CD4-positive, alpha-beta memory T cell (primary cell): ENCODE data around the gene HGD. TPM values are rescaled to one million over a fixed set of nuclear protein-coding genes. Genes with fewer than 3 reads are reported as not detected.
A peak's percentile ranks its signal among the peaks of the same experiment; 100 is the strongest.
"Not testable (repeated sequence)": the region's sequence is repeated elsewhere in the genome, so short reads cannot be mapped to it uniquely, and the experiment has no call there.

Experiments
- CTCF ChIA-PET: fragments of 350-600 bp; sonication (Branson Sonifier 250); formaldehyde crosslinking; loops from one replicate; lab custom pipeline; 2021; ENCODE audit warnings: inconsistent platforms; ENCODE audit not compliant: partially characterized antibody; lab: Charles Lee
- POLR2A ChIA-PET: fragments of 350-600 bp; sonication (Branson Sonifier 250); formaldehyde crosslinking; loops from one replicate; lab custom pipeline; 2021; ENCODE audit not compliant: partially characterized antibody; lab: Charles Lee
- DNase-seq, 5 donors: peaks; one replicate each; pipeline versions ENCODE4 v3.0.0 to v3.0.0-alpha.2; 2020 to 2022; ENCODE audit warnings: mixed read lengths in 1 of 5
- H3K27ac ChIP-seq: one replicate; pipeline ENCODE4 v1.7.0; 2013; ENCODE audit warnings: low read depth, low read length
- H3K27me3 ChIP-seq: 2 replicates; pipeline ENCODE4 v1.7.0; 2013; ENCODE audit warnings: mild to moderate bottlenecking, low read length, moderate library complexity; ENCODE audit not compliant: insufficient read depth
- H3K36me3 ChIP-seq: 2 replicates; pipeline ENCODE4 v1.7.0; 2013; ENCODE audit warnings: mild to moderate bottlenecking, low read length, moderate library complexity; ENCODE audit not compliant: insufficient read depth
- H3K4me1 ChIP-seq: 2 replicates; pipeline ENCODE4 v1.7.0; 2013; ENCODE audit warnings: mild to moderate bottlenecking, low read length, moderate library complexity; ENCODE audit not compliant: insufficient read depth
- H3K4me3 ChIP-seq, 2 donors: one replicate each; pipeline ENCODE4 v1.7.0; 2013; ENCODE audit warnings: low read length in 2 of 2, mild to moderate bottlenecking in 1 of 2
- H3K9me3 ChIP-seq, 2 donors: one replicate each; pipeline ENCODE4 v1.7.0; 2013; ENCODE audit warnings: low read length in 2 of 2, control low read depth in 1 of 2; ENCODE audit not compliant: control insufficient read depth in 1 of 2
- H3K27ac Mint-ChIP-seq, 7 donors: one replicate each; pipeline ENCODE4 v1.8.0; 2020 to 2021; ENCODE audit warnings: mixed read lengths in 7 of 7, mild to moderate bottlenecking in 6 of 7, inconsistent platforms in 3 of 7, moderate library complexity in 3 of 7
- H3K27me3 Mint-ChIP-seq, 2 donors: one replicate each; pipeline ENCODE4 v1.8.0; 2020 to 2021; ENCODE audit warnings: mixed read lengths in 2 of 2
- H3K36me3 Mint-ChIP-seq, 2 donors: one replicate each; pipeline ENCODE4 v1.8.0; 2020 to 2021; ENCODE audit warnings: mixed read lengths in 2 of 2, inconsistent platforms in 1 of 2, mild to moderate bottlenecking in 1 of 2
- H3K4me1 Mint-ChIP-seq, 4 donors: one replicate each; pipeline ENCODE4 v1.8.0; 2020 to 2021; ENCODE audit warnings: mixed read lengths in 4 of 4, mild to moderate bottlenecking in 1 of 4
- H3K4me3 Mint-ChIP-seq, 8 donors: one replicate each; pipeline ENCODE4 v1.8.0; 2020 to 2021; ENCODE audit warnings: mixed read lengths in 8 of 8, mild to moderate bottlenecking in 7 of 8, moderate library complexity in 6 of 8, inconsistent platforms in 3 of 8
- H3K9me3 Mint-ChIP-seq, 8 donors: one replicate each; pipeline ENCODE4 v1.8.0; 2020 to 2021; ENCODE audit warnings: mixed read lengths in 8 of 8, mild to moderate bottlenecking in 5 of 8, inconsistent platforms in 3 of 8, moderate library complexity in 1 of 8
- intact Hi-C: fragments of 100-400 bp; cut with micrococcal nuclease; formaldehyde crosslinking; loops from one replicate; pipeline ENCODE4 v1.15.1; 2023
- polyA plus RNA-seq, 2 donors: library from polyadenylated mRNA; unstranded; fragments of 300-500 nt; fragmentation: Illumina TruSeq; gene quantifications; one replicate each; pipeline ENCODE4 v1.2.3, GENCODE V29; 2021
- total RNA-seq, 2 experiments: library from RNA; stranded (reverse); gene quantifications; one replicate each; pipeline ENCODE4 v1.2.3, GENCODE V29; 2021

HGD gene
- total and polyA plus RNA-seq, 4 experiments from 2014 or later: 2.6 to 3.0 TPM; not detected in 2

DNA sequence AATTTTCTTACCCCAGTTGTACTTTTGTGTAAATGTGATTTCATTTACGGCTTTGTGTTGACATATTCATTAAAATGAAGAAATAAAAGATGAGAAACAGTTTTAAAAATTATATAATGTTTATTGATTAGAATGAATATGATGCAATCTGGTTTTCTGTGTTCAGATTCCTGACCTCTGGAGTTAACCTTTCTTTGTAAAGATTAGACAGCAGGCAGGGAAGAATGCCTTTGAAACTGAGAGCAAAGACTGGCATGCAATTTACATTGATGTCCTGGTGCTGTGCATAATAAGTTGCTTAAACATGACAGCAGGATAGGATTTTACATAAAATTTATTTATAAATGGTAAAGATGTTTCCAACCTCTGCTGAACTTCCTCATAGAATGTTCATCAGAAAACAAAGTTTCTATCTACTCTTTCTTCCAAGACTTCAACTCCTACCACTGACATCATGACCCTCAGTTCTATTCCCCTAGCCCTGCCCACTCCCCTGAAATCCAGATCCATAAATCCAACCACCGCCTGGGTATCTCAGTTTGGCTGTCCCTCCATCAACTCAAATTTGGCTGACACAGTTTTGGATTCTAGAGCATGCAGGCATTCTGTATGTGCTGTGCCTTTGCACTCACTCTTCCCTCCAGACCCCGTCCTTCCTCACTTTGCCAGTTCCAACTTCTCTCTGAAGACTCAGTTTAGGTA is 1.7 kb downstream of the HGD start:
- peaks cover 8% of the 10 kb centered on the region for H3K4me1 ChIP-seq
- no peaks in the 10 kb centered on the region for H3K36me3 ChIP-seq
- no peak overlapping the region for H3K27ac ChIP-seq
- peaks cover 4% of the 10 kb centered on the region in 2 donors for H3K27me3 Mint-ChIP-seq
- no peak overlapping the region for H3K27ac Mint-ChIP-seq
- intact Hi-C loops: no loop called here
- H3K9me3 Mint-ChIP-seq: peaks cover 0 to 17% (median 12%) of the 10 kb centered on the region in 8 donors
- H3K27me3 ChIP-seq: no peaks in the 10 kb centered on the region
- no peaks in the 10 kb centered on the region for H3K9me3 ChIP-seq
- ChIA-PET CTCF (no interaction called here), POLR2A (no interaction called here)
- H3K4me3 Mint-ChIP-seq: no peak overlapping the region
- peaks cover 0 to 5% (median 4%) of the 10 kb centered on the region in 4 donors for H3K4me1 Mint-ChIP-seq
- H3K4me3 ChIP-seq: no peak overlapping the region
- peaks cover 0 to 10% of the 10 kb centered on the region in 2 donors for H3K36me3 Mint-ChIP-seq
- DNase-seq: no peak

DNA sequence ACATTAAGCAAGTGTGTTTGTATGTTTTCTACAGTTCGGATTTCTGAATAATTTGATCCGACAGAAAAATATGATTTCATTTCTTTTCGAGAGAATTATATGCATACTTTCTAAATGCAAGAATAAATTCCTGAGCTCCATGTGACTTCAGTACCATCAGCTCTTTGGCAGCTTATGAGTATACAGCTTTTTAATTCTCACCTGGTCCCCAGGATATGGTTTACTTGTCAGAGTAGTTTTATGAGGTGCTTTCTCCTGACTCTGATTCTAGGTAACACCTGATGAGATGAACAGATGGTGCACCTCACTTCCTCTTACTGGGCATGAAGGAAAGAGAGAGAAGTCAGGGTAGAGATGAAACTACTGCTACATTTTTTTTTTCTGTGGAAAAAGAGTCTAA is 3.1 kb downstream of the HGD start:
- H3K36me3 ChIP-seq: no peaks in the 10 kb centered on the region
- H3K4me1 Mint-ChIP-seq: peaks cover 0 to 5% (median 4%) of the 10 kb centered on the region in 4 donors
- POLR2A ChIA-PET: interaction anchor here (0.6 kb wide), 1 partner anchor 578 kb away, joined by 3 read pairs; no protein-coding TSS in a partner anchor
- H3K27me3 ChIP-seq: no peaks in the 10 kb centered on the region
- peaks cover 8% of the 10 kb centered on the region for H3K4me1 ChIP-seq
- no peaks in the 10 kb centered on the region for H3K9me3 ChIP-seq
- no peak for DNase-seq
- CTCF ChIA-PET: interaction anchor here (1.2 kb wide), 1 partner anchor 39 kb away, joined by 3 read pairs; no protein-coding TSS in a partner anchor
- H3K36me3 Mint-ChIP-seq: peaks cover 0 to 4% of the 10 kb centered on the region in 2 donors
- no peak overlapping the region for H3K4me3 ChIP-seq
- H3K27ac Mint-ChIP-seq: no peak overlapping the region
- intact Hi-C loops: no loop called here
- H3K9me3 Mint-ChIP-seq: peaks cover 0 to 17% (median 12%) of the 10 kb centered on the region in 8 donors
- no peak overlapping the region for H3K4me3 Mint-ChIP-seq
- no peak overlapping the region for H3K27ac ChIP-seq
- peaks cover 4 to 7% of the 10 kb centered on the region in 2 donors for H3K27me3 Mint-ChIP-seq

DNA sequence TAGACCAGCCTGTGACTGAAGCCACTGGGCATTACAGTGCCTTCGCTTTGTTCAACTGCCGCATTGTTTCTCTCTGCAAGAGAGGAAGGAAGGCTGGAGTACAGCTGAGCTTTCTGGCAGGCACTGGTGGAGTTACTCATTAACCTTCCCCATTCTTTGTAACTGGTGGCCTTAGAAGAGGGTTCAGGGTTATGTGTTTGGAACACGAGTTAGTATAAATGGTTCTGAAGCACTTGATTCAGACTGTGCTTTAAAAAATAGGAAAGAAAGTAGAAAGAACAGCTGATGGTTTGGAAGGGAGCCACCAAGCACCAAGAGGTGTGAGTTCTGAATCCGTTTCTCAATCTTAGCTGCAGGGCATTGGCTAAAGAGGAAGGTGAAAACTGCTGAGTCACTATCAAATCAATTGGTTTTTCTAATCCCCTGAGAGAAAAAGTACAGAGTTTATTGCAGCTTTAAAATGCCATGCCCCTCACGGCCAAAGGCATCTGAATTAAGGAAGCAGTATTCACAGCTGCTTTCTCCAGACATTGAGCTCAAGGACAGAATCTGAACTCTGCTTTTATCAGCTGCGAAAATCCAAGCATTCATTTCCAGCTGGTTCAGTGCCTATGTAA is 3.6 kb downstream of the HGD start:
- ChIA-PET POLR2A (interaction anchor here (0.6 kb wide), 1 partner anchor 577 kb away, joined by 3 read pairs; no protein-coding TSS in a partner anchor), CTCF (interaction anchor here (1.0 to 1.2 kb wide), 2 partner anchors 40 to 117 kb away, joined by 3 read pairs; no protein-coding TSS in a partner anchor)
- no peak for DNase-seq
- Histone ChIP-seq H3K4me1 (peaks cover 8% of the 10 kb centered on the region), H3K27ac (no peak overlapping the region), H3K4me3 (no peak overlapping the region), H3K27me3 (no peaks in the 10 kb centered on the region), H3K36me3 (no peaks in the 10 kb centered on the region), H3K9me3 (no peaks in the 10 kb centered on the region)
- Mint-ChIP-seq H3K27me3 (peaks cover 4 to 7% of the 10 kb centered on the region in 2 donors), H3K27ac (no peak overlapping the region), H3K4me3 (no peak overlapping the region), H3K4me1 (peaks cover 0 to 5% (median 4%) of the 10 kb centered on the region in 4 donors), H3K36me3 (peaks cover 0 to 4% of the 10 kb centered on the region in 2 donors), H3K9me3 (peaks cover 0 to 17% (median 12%) of the 10 kb centered on the region in 8 donors)
- intact Hi-C loops: no loop called here

DNA sequence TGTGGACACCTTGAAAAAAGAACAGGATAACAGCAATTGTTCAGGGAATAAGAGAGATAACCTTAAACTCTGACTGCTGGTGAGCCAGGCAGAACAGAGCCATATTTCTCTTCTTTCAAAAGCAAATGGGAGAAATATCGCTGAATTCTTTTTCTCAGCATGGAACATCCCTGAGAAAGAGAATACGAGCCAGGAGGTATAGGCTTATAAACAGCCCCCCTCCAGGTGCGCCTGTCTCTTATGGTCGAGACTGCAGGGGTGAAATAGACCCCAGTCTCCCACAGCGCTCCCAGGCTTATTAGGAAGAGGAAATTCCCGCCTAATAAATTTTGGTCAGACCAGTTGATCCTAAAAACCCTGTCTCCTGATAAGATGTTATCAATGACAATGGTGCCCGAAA is 4.8 kb downstream of the HGD start:
- peaks cover 0 to 17% (median 12%) of the 10 kb centered on the region in 8 donors for H3K9me3 Mint-ChIP-seq
- CTCF ChIA-PET, H3K4me3 Mint-ChIP-seq, H3K27ac Mint-ChIP-seq, POLR2A ChIA-PET, H3K27me3 Mint-ChIP-seq, H3K36me3 Mint-ChIP-seq, H3K4me1 ChIP-seq, H3K27ac ChIP-seq, H3K36me3 ChIP-seq, H3K9me3 ChIP-seq, H3K4me3 ChIP-seq, DNase-seq, H3K27me3 ChIP-seq, intact Hi-C loops, H3K4me1 Mint-ChIP-seq: not testable (repeated sequence)

DNA sequence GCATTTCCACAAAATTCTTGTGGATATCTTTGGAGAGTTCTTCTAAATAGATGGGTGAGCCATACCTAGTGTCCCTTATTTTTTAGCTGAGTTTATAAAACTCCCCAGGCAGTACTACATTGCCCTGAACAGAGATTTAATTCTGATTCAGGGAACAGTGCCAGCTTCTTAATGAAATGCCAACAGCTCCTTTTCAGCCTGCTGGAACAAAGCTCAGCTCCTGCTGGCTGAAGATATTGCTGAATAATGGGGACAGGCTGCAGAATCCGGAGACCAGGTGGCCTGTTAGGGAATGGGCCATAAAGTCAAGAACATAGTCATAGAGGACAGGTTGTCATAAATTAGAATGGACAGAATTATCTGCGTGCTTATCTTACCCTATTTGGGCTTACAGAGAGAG is 8.9 kb downstream of the HGD start:
- H3K27ac ChIP-seq: no peak overlapping the region
- no peaks in the 10 kb centered on the region for H3K27me3 ChIP-seq
- H3K9me3 ChIP-seq: no peaks in the 10 kb centered on the region
- no peaks in the 10 kb centered on the region for H3K4me1 Mint-ChIP-seq
- intact Hi-C loops: no loop called here
- no peak for DNase-seq
- H3K27ac Mint-ChIP-seq: no peak overlapping the region
- CTCF ChIA-PET: no interaction called here
- no peak overlapping the region for H3K4me3 Mint-ChIP-seq
- H3K27me3 Mint-ChIP-seq: peaks cover 4 to 7% of the 10 kb centered on the region in 2 donors
- no peaks in the 10 kb centered on the region for H3K36me3 ChIP-seq
- no peaks in the 10 kb centered on the region for H3K4me1 ChIP-seq
- POLR2A ChIA-PET: no interaction called here
- H3K36me3 Mint-ChIP-seq: peaks cover 0 to 4% of the 10 kb centered on the region in 2 donors
- no peak overlapping the region for H3K4me3 ChIP-seq
- peaks cover 0 to 15% (median 12%) of the 10 kb centered on the region in 8 donors for H3K9me3 Mint-ChIP-seq

DNA sequence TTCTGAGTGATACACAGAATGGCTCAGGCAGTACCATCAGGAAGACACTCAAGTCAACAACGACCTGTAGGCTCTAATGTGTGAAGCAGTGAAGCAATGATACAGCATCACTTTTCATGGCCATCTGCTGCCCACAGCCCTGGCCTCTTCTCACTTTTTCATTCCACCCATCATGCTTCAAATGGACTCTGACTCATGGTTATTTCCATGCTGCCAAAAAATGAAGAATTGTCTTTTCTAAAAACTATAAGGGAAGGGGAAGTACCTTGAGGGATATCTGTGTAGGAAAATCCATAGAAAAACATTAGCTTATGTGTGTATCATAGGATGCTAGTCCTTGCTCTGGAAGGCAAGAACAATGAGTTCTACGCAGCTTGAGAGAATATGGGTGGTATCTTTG is 11.5 kb downstream of the HGD start:
- no peak overlapping the region for H3K4me3 ChIP-seq
- ChIA-PET CTCF (no interaction called here), POLR2A (no interaction called here)
- no peaks in the 10 kb centered on the region for H3K9me3 ChIP-seq
- Mint-ChIP-seq H3K27me3 (peaks cover 0 to 6% of the 10 kb centered on the region in 2 donors), H3K4me3 (no peak overlapping the region), H3K4me1 (no peaks in the 10 kb centered on the region), H3K9me3 (peaks cover 0 to 6% (median 0%) of the 10 kb centered on the region in 8 donors), H3K36me3 (peaks cover 0 to 3% of the 10 kb centered on the region in 2 donors), H3K27ac (no peak overlapping the region)
- intact Hi-C loops: no loop called here
- DNase-seq: no peak
- H3K4me1 ChIP-seq: no peaks in the 10 kb centered on the region
- H3K27me3 ChIP-seq: no peaks in the 10 kb centered on the region
- H3K27ac ChIP-seq: no peak overlapping the region
- H3K36me3 ChIP-seq: no peaks in the 10 kb centered on the region

DNA sequence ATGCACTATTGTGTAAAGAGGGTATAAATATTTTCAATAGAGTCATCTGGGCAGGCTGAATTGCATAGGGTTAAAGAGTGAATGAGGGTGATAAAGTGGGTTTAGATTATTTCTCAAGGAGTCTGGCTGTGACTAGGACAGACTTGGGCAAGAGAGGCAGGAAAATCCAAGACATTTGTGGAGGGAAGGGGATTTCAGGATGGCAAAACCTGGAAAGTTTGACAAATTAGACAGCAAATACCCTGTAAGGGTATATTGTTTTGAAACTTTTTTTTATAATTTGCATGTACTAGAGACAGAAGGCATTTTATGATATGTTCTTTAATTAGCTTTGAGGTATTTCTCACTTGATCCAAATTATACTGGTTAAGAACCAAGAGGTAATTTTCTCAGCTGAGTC is 17.1 kb downstream of the HGD start:
- peaks cover 7 to 8% of the 10 kb centered on the region in 2 donors for H3K27me3 Mint-ChIP-seq
- DNase-seq: no peak
- H3K4me1 Mint-ChIP-seq: no peaks in the 10 kb centered on the region
- peak overlapping the region in 1 of 7 donors; percentile 77 for H3K27ac Mint-ChIP-seq
- Histone ChIP-seq H3K9me3 (no peaks in the 10 kb centered on the region), H3K27ac (no peak overlapping the region), H3K36me3 (no peaks in the 10 kb centered on the region), H3K27me3 (no peaks in the 10 kb centered on the region), H3K4me1 (no peaks in the 10 kb centered on the region), H3K4me3 (no peak overlapping the region)
- intact Hi-C loops: no loop called here
- H3K9me3 Mint-ChIP-seq: peaks cover 0 to 2% (median 0%) of the 10 kb centered on the region in 8 donors
- H3K4me3 Mint-ChIP-seq: no peak overlapping the region
- CTCF ChIA-PET: interaction anchor here (0.6 kb wide), 1 partner anchor 55 kb away, joined by 3 read pairs; no protein-coding TSS in a partner anchor
- POLR2A ChIA-PET: no interaction called here
- peaks cover 0 to 3% of the 10 kb centered on the region in 2 donors for H3K36me3 Mint-ChIP-seq
